Right lobe of liver (tissue), 6 donors: ENCODE measurements around the gene ASCC1. TPM values are rescaled to one million over a fixed set of nuclear protein-coding genes. Genes with fewer than 3 reads are reported as not detected.

Experiments used
- ATAC-seq, 4 donors: fragments of 200-7000 bp; cut with Tn5 transposase; one replicate each; pipeline ENCODE4 v1.9.1; 2020; ENCODE audit warnings: mild to moderate bottlenecking in 4 of 4, moderate library complexity in 4 of 4
- DNase-seq, 3 donors: peaks; one replicate each; pipeline ENCODE4 v3.0.0-alpha.2; 2020
- H3K27ac ChIP-seq, 3 donors: fragments of 200-600 bp; one replicate each; pipeline ENCODE4 v1.8.0; 2022
- H3K27me3 ChIP-seq, 2 donors: fragments of 200-600 bp; one replicate each; pipeline ENCODE4 v1.8.0; 2022
- H3K36me3 ChIP-seq, 4 donors: fragments of 200-600 bp; sonication (generic) in 1 of 4; one replicate each; pipeline versions ENCODE4 v1.5.1 to v1.8.0; 2017 to 2022; ENCODE audit warnings: control low read depth in 1 of 4
- H3K4me1 ChIP-seq, 4 donors: fragments of 200-600 bp; sonication (generic) in 1 of 4; one replicate each; pipeline versions ENCODE4 v1.5.1 to v1.8.0; 2017 to 2022; ENCODE audit warnings: control low read depth in 1 of 4
- H3K4me3 ChIP-seq, 3 donors: fragments of 200-600 bp; one replicate each; pipeline ENCODE4 v1.8.0; 2022
- H3K9me3 ChIP-seq, 4 donors: fragments of 200-600 bp; sonication (generic) in 1 of 4; one replicate each; pipeline versions ENCODE4 v1.5.1 to v1.8.0; 2017 to 2022; ENCODE audit warnings: control low read depth in 1 of 4
- CTCF ChIP-seq, 4 donors: fragments of 200-600 bp in 3 of 4; fragments of 450-650 bp in 1 of 4; IDR thresholded peaks; one replicate each; pipeline versions ENCODE4 v1.5.1 to v1.8.0; 2016 to 2022; ENCODE audit warnings: antibody characterized with exemption in 4 of 4, mild to moderate bottlenecking in 2 of 4
- POLR2A ChIP-seq: fragments of 450-650 bp; IDR thresholded peaks from one replicate; pipeline ENCODE4 v1.6.1; 2017; ENCODE audit warnings: antibody characterized with exemption, mild to moderate bottlenecking
- WGBS: methylation state at CpG from one replicate; pipeline ENCODE4 v1.1.6; 2018; ENCODE audit warnings: low coverage, low lambda C conversion rate; ENCODE audit not compliant: insufficient coverage; ENCODE audit errors: missing lambda C conversion rate; 5-methylcytosine and 5-hydroxymethylcytosine counted together
- intact Hi-C, 2 donors: fragments of 100-400 bp; cut with DNase I; formaldehyde crosslinking; loops; one replicate each; pipeline versions ENCODE4 v1.11.2 to v1.14.1; 2022
- total RNA-seq, 6 experiments: library from RNA; depleted of rRNA in 2 of 6; stranded (reverse); fragments of >200 nt in 2 of 6; fragmentation: NEBNext Ultra II Directional in 3 of 6; extraction: Animal tissue kit (Norgen Biotek cat#: 25700) in 3 of 6; gene quantifications; one replicate each; pipeline versions ENCODE4 v1.1.0 to v1.2.4, GENCODE V29; 2016 to 2023
- donor health status: DM: no; HTN: yes; CAD: no.
- donor health status: DM: no; HTN: no; CAD: no.
- donor health status: DM: no; HTN: no; CAD: no.
- donor health status: DM: no; HTN: yes; CAD: no.
- donor health status: DM: no; HTN: yes; CAD: no.

The ASCC1 gene
- total RNA-seq, 6 experiments from 2014 or later = 12.0 to 26.5 (median 14.5) TPM

DNA sequence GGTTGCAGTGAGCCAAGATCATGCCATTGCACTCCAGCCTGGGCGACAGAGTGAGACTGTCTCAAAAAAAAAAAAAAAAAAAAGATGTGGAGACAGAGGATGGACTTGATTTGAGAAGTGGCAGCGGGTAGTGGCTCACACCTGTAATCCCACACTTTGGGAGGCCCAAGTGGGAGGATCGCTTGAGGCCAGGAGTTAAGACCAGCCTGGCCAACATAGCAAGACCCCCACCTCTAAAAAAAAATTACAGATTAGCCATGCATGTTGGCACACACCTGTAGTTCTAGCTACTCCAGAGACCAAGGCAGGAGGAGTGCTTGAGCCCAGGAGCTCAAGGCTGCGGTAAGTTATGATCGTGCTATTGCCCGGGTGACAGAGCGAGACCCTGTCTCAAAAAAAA, 24.3 kb upstream of the ASCC1 start:
- WGBS = 90% methylated on average over 7 of the region's 7 CpGs
- no peak overlapping the region for H3K4me3 ChIP-seq
- no peaks in the 10 kb centered on the region for H3K27me3 ChIP-seq
- H3K9me3 ChIP-seq = no peaks in the 10 kb centered on the region
- peaks cover 0 to 16% (median 13%) of the 10 kb centered on the region in 4 donors for H3K4me1 ChIP-seq
- H3K36me3 ChIP-seq = peaks cover 0 to 8% (median 6%) of the 10 kb centered on the region in 4 donors
- intact Hi-C loops = no loop called here
- no peak overlapping the region for H3K27ac ChIP-seq
- ATAC-seq = no peak
- DNase-seq = peak in 1 of 3 donors; percentile 17
- TF ChIP-seq CTCF (IDR thresholded peaks at IDR 0.05) (no peak), POLR2A (no peak)

DNA sequence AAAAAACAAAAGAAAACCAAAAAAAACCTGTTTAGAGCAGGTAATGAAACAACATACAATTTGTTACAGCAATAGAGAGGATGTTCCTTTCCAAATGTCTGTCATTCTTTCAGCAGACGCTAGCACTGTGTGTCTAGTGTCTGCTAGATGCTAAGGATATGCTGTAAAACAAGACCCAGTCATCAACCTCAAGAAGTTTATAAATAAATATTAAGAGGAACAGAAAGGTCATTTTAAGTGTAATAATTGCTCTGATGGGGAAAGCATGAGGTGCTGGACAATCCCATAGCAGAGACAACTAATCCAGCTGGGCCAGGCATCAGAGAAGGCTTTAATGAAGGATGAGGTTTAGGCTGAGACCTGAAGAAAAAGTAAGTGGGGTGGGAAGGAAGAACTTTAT, 23.3 kb upstream of the ASCC1 start:
- WGBS = 75% methylated on average over 1 of the region's 1 CpG

GRCh38 chr10:72238392-72239175, 22.5 kb upstream of the ASCC1 start:
- Histone ChIP-seq H3K9me3 (no peaks in the 10 kb centered on the region), H3K36me3 (peaks cover 0 to 25% (median 13%) of the 10 kb centered on the region in 4 donors), H3K4me3 (no peak overlapping the region), H3K27ac (no peak overlapping the region), H3K27me3 (no peaks in the 10 kb centered on the region), H3K4me1 (no peaks in the 10 kb centered on the region)
- 90% methylated on average over 5 of the region's 13 CpGs for WGBS
- TF ChIP-seq POLR2A = no peak
- TF ChIP-seq CTCF (IDR thresholded peaks at IDR 0.05) = no peak
- DNase-seq (peak in 2 of 3 donors; percentile 43 to 72), ATAC-seq (peak; percentile 19 to 61 (median 48))
- intact Hi-C loops = no loop called here

More for the DNA sequence above, 23.3 kb upstream of the ASCC1 start:
- peaks cover 0 to 17% (median 10%) of the 10 kb centered on the region in 4 donors for H3K36me3 ChIP-seq
- ATAC-seq = no peak
- H3K4me3 ChIP-seq = no peak overlapping the region
- intact Hi-C loops = no loop called here
- peaks cover 0 to 7% (median 4%) of the 10 kb centered on the region in 4 donors for H3K4me1 ChIP-seq
- DNase-seq = no peak
- H3K27me3 ChIP-seq = no peaks in the 10 kb centered on the region
- H3K27ac ChIP-seq = no peak overlapping the region
- no peaks in the 10 kb centered on the region for H3K9me3 ChIP-seq
- TF ChIP-seq CTCF (IDR thresholded peaks at IDR 0.05) (no peak), POLR2A (no peak)

- no peak for ATAC-seq
- no peaks in the 10 kb centered on the region for H3K27me3 ChIP-seq
- TF ChIP-seq CTCF (IDR thresholded peaks at IDR 0.05) (no peak), POLR2A (no peak)
- H3K4me1 ChIP-seq = no peaks in the 10 kb centered on the region
- H3K36me3 ChIP-seq = peaks cover 7 to 45% (median 23%) of the 10 kb centered on the region in 4 donors
- WGBS = 78% methylated on average over 6 of the region's 6 CpGs
- no peak overlapping the region for H3K4me3 ChIP-seq
- H3K9me3 ChIP-seq = no peaks in the 10 kb centered on the region
- intact Hi-C loops = no loop called here
- no peak for DNase-seq
- H3K27ac ChIP-seq = no peak overlapping the region
These were observed 19.6 kb upstream of the ASCC1 start for GRCh38 chr10:72235544-72236279.
